NCI-H2081 (cell line): Measurements from ENCODE around the gene SRD5A3.
A peak's percentile ranks its signal among the peaks of the same experiment; 100 is the strongest.

Experiments
- DNase-seq, 2 experiments: peaks; one replicate each; lab custom pipeline; 2025; lab: John Stamatoyannopoulos, UW

The SRD5A3 gene

DNA sequence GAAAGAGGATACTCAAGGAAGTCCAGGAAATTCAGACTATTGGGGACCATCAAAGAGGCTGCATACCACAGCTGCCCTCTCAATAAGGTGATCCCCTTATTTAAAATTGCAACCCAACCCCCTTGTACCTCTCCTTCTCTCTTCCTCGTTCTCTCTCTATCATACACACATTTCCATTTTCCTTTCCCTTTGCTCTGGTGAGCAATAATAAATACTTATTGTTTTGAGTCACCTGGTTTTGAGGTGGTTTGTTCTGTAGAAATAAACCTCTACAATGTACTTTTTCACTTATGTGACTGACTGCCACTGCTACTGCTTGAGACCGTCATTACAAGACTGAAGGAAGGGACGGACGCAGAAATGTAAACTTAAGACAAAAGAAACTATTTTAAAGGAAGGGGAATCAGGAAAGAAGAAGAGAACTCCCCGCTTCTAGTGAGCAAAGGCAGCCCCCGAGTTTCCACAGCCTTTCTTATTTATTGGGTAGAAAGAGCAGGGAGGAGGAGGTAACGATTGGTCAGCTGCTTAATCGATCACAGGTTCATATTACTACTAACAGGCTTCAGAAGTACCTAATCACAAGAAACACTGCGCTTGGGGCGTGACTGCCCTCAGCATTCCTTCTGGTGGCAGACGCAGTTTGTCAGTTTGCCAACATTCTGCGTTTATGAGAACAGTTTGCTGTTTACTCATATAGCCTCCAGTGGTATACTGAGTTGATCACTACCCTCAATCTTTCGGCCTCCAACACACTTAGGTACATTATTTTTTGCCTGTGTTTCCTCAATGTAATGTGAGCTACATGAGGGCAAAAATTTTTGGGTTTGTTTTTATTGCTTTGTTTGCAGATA lies 32.8 kb downstream of the SRD5A3 start:
- no peak for DNase-seq

GRCh38 chr4:55380576-55380975 lies 34.5 kb downstream of the SRD5A3 start:
- DNase-seq, result no peak

DNA sequence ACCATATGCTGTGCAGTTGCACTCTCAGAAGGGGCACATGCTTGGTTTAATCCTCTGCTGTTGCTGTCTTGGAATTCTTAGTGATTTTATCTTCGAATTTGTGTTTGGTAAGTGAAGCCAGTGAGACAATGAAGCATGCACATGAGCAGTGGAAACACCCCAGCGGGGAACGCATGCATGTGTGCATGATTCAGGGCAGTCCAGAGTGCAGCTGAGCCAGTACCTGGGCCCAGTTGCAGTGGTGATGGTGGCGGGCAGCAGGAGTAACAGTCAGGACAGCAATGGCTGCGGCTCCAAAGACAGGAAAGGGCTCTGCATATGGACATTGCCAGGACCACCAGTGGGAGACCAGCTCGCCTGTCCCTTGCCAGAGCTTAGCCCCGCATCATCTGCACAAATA lies 35.5 kb downstream of the SRD5A3 start:
- no peak for DNase-seq

- DNase-seq, result no peak
These were observed 36.5 kb downstream of the SRD5A3 start for GRCh38 chr4:55382488-55383003.

GRCh38 chr4:55385201-55385649 lies 39.2 kb downstream of the SRD5A3 start:
- no peak for DNase-seq

- no peak for DNase-seq
These were observed 40.0 kb downstream of the SRD5A3 start for GRCh38 chr4:55386073-55386472.

- no peak for DNase-seq
These were observed 40.8 kb downstream of the SRD5A3 start for GRCh38 chr4:55386840-55387239.

DNA sequence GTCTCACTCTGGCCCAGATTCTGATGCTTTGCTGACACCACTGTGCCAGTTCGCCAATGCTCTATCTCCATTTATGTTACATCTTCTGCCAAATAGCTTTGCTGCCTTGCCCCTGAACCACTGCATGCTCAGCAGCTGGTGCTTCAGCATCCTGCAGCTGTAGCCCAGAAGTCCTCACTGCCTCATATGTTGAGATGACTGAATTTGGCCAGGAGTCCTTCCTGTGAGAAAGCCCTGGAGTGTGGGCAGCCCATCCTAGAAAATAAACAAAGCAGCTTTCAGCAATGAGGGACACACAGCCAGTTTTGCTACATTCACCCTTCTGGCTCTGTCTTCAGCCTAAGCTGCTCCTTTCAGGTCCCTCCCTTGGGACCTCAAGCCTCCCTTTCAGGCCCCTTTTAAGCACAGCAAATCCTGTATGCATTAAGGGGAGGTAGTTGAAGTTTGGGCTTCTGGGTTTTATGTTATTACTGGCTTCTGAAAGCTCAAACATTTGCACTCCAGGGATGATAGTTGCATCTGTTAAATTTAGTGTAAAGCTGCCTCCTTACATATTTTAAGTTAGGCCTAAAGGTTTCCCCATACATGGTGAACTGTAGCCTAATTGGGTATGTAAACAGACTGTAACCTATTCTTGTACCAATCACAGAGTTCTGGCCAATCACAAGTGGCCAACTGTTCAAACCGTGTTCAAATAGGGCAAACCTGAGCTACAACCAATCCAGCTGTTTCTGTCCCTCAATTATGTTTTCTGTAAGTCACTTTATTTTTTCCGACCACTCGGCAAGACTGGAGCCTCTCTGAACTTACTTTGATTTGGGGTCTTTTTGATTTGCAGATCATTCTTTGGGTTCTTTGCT lies 47.6 kb downstream of the SRD5A3 start:
- no peak for DNase-seq

DNA sequence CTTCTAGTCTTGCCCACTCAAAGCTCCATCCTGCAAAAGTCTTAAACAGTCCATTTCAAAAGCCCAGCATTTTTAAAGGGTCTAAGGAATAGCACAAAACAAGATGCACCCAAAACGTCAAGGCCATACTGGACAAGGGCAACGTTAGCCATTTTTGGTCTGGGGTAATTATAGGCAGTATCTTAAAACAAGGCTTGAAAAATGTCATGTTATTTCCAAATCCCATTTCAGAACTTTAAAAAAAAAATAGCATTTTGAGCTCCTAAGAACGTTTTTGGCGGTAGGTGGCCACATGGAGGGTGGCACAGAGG lies 49.1 kb downstream of the SRD5A3 start:
- DNase-seq, result no peak

- DNase-seq, result peak; percentile 92
These were observed 49.7 kb downstream of the SRD5A3 start, which contains the start of gene TMEM165 for GRCh38 chr4:55395529-55396307. Gene TMEM165, plus strand, starts transcription at chr4:55395957. Its CDS starts 233 bp downstream, at chr4:55396190.

GRCh38 chr4:55396308-55397125 lies 50.5 kb downstream of the SRD5A3 start:
- DNase-seq, result peak in 1 of 2 experiments; percentile 41

DNA sequence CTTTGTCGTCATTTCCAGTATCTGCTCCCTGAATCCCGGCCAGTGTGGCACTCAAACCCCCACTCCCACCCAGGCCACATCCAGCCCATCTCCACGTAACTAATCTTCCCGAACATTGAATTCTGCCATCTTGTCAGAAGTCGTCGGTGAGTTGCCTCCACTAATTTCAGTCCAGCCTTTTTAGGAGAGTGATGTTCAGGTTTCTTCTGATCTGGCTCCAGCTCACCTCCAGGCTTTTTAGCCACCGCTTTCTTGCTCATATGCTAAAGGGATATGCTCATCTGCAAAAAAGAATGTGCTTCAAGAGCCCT lies 51.0 kb downstream of the SRD5A3 start:
- DNase-seq, result no peak

- peak in 1 of 2 experiments; percentile 15 for DNase-seq
These were observed 51.7 kb downstream of the SRD5A3 start for GRCh38 chr4:55397520-55398321.

DNA sequence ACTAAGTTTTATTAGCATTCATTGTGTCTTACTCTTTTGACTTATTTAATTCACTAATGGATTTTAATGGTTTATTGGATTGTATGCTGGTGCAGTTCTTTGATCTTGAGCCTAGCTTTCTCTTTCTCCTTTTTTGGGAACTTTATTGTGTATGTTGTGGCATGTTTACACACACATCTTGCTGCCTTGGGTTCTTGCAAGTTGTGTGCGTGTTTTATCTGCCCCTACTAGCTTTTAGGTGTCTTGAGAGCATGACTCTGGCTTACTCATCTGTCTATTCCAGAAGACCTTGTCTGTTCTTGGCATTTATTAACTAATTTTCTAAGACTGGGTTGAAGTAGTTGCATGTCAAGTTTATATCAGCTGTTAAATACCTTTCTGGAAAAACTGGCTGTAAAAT lies 52.4 kb downstream of the SRD5A3 start:
- no peak for DNase-seq

DNA sequence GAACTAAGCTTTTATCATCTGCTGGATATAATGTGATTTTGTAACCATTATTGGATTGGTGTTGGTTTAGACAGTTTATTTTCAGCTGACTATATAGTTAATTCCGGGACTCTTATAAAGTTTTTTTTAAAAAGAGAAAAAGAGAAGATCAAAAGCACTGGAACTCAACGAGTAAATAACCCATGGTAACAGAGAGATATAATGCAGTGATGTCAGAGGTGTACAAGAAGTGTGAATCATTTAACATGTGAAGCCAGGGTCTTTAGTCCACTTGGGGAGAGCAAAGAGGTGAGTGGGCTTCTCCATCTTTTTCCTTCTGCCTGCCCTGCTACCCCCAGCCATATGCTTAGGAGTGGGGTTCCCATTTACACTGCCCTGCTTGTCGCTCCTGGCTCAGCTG lies 52.9 kb downstream of the SRD5A3 start:
- no peak for DNase-seq

- DNase-seq, result no peak
These were observed 53.5 kb downstream of the SRD5A3 start for GRCh38 chr4:55399581-55399980.

GRCh38 chr4:55405073-55405472 lies 59.0 kb downstream of the SRD5A3 start:
- DNase-seq, result no peak

DNA sequence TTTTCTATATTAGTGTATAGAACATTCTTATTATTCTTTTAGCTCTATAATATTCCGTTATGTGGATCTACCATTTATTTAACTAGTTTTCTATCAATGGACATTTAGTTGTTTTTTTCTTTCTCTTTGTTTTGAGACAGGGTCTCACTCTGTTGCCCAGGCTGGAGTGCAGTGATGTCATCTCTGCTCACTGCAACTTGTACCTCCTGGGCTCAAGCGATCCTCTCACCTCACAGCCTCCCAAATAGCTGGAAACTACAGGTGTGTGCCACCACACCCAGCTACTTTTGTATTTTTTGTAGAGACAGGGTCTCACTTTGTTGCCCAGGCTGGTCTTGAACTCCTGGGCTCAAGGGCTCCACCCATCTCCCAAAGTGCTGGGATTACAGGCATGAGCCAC lies 60.5 kb downstream of the SRD5A3 start:
- DNase-seq, result no peak

DNA sequence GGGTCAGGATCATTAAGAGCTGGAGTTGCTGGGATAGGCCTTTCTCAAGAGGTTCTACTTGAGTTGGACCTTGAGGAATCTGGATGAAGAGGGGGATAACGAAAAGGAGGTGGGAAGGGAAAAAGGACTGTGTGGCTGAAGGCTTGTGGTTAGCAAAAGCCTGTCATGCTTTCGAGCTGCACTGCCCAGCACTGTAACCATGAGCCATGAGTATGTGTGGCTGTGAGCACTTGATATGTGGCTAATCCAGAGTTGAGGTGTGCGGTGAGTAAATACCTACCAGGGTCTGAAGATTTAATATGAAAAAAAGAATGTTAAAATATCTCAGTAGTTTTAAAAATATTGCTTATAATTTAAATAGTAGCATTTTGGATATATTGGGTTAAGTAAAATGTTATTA lies 61.1 kb downstream of the SRD5A3 start:
- no peak for DNase-seq

GRCh38 chr4:55407764-55408163 lies 61.7 kb downstream of the SRD5A3 start:
- no peak for DNase-seq
